Measurements from ENCODE around the gene C11orf24. TPM values are rescaled to one million over a fixed set of nuclear protein-coding genes. Genes with fewer than 3 reads are reported as not detected.
A peak's percentile ranks its signal among the peaks of the same experiment; 100 is the strongest.

The C11orf24 gene
- total and polyA plus RNA-seq, 9 of the 15 experiments (the other 6 are each of a cell fraction or from before 2014, with no cell fraction given), result 2.0 to 65.2 (median 32.5) TPM

- TF ChIP-seq ZNF398 (CRISPR knock-in tag; IDR thresholded peaks at IDR 0.05), result peak; percentile 32; the same call in 1 of the 2 replicates
- 0 out of 2 replicates have a peak, but pooled peaks have one; percentile 44 for TF ChIP-seq ZNF668 (CRISPR knock-in tag; IDR thresholded peaks at IDR 0.05)
- peak; percentile 78 for TF ChIP-seq ZBTB33 (CRISPR knock-in tag; IDR thresholded peaks at IDR 0.05)
- peak; percentile 87 to 95; a peak in 3 of 4 replicates for TF ChIP-seq TRIM24 (IDR thresholded peaks at IDR 0.05)
- peak; percentile 62; the same call in 1 of the 2 replicates for TF ChIP-seq ZNF583 (CRISPR knock-in tag; IDR thresholded peaks at IDR 0.05)
- TF ChIP-seq ELK3 (CRISPR knock-in tag; IDR thresholded peaks at IDR 0.05), result no peak
- no peak for TF ChIP-seq CBX3 (IDR thresholded peaks at IDR 0.05; ENCODE audit: borderline replicate concordance in 1 of 2, low read length in 2 of 2)
- TF ChIP-seq SPI1 (IDR thresholded peaks at IDR 0.05; ENCODE audit: borderline replicate concordance, low read depth, low read length), result no peak
- no peak for TF ChIP-seq ATF1 (CRISPR knock-in tag; IDR thresholded peaks at IDR 0.05)
- peak; percentile 45; the same call in 1 of the 2 replicates for TF ChIP-seq ATF1 (tag; IDR thresholded peaks at IDR 0.05)
- no peak for TF ChIP-seq PPARD (CRISPR knock-in tag; IDR thresholded peaks at IDR 0.05)
- TF ChIP-seq STAT5A (IDR thresholded peaks at IDR 0.05; ENCODE audit: borderline replicate concordance, low read length), result no peak
- peak; percentile 89; the same call in 1 of the 2 replicates for TF ChIP-seq KLF6 (CRISPR knock-in tag; IDR thresholded peaks at IDR 0.05; ENCODE audit: borderline replicate concordance)
- 0 out of 2 replicates have a peak, but pooled peaks have one; percentile 63 for TF ChIP-seq RREB1 (CRISPR knock-in tag; IDR thresholded peaks at IDR 0.05)
These were observed 4.6 kb downstream of the C11orf24 start (continued) for GRCh38 chr11:68266936-68267880.
